IPS DF 4.7 (cell line): ENCODE data around the gene FTO.

Experiments
- DNase-seq: peaks from one replicate; pipeline ENCODE4 v3.0.0-alpha.2; 2013; ENCODE audit warnings: low spot score; ENCODE audit errors: extremely low read depth

FTO gene

DNA sequence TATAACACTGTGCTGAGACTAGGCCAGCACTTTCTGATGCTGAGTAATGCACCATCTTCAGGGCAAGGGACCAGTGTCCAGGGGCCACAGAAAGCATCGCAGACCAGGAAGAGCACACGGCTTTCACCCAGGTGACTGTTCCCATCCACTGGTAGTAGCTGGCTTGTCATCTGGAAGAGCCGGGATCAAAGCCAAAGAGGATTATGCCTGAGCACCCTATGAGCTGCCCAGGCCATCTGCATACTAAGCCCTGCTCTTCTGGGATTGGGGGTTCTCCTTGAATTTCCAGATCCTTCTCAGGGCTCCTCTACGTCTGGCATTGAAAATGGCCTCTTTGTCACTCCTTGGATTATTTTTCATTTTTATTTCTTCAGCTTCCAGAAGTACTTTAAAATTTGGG, 441.9 kb downstream of the FTO start:
- no peak for DNase-seq

DNA sequence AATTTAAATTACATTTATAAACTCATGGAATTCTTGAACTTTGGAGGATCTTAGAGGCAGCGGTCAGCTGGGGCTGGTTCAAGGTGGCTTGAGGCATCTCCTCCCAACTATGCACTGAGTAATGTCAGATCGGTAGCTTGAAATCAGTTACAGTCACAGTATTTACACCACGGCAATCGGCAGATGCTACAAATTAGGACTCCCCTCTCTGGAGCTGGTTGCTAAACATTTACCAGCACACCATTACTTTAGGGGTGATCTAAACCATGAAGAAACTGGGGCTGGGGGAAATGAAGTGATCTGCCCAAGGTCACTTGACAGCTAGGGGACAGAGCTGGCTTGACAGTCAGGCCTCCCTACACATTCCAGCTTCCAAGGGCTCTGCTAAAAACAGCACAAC, 445.0 kb downstream of the FTO start:
- DNase-seq, result no peak

DNA sequence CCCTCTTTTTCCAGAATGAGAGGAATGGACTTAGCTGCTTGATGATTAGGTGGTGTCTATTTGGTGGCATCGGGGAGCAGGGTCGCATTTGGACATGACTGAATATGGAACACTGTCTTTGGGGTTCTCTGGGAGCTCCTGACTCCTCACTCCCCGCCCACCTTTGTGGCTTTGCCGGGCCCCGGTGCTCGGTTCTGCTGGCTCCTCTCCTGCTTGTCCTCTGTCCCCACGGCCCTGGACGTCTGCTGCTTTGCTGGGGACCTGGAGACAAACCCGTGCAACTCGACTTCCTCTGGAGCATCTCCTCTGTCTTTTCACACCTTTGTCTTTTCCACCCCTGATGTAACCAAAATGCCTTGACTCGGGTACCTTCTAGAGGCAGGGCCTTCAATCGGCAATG, 446.9 kb downstream of the FTO start:
- no peak for DNase-seq

GRCh38 chr16:54152362-54153239, 448.6 kb downstream of the FTO start:
- no peak for DNase-seq

DNA sequence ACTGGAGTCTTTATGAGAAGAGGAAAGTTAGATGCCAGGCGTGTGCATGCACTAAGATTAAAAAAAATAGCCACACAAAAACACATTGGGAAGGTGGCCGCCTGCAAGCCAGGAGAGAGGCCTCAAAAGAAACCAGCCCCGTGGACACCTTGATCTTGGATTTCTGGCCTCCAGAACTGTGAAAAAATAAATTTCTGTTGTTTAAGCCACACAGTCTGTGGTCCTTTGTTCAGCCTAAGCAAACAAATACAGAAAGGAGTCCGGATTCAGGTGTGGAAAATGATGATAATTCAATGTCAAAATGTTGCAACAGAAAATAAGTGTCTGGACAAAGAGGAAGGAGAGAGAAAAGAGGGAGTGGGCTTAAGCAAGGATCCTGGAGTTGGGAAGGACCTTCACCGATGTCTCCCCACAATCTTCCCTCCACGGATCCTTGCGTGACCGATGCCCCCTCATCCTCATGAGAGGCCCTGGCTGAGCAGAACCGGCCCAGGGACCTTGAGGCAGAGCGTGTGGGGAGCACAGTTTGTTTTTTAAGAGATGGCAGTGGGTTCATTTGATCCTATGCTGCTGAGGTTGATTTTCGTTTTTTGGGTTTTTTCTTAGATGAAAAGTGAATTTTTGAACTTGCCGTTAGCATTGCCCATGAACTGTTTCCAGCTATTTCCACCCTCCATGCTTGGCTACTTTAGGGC, 449.4 kb downstream of the FTO start:
- DNase-seq, result no peak

DNA sequence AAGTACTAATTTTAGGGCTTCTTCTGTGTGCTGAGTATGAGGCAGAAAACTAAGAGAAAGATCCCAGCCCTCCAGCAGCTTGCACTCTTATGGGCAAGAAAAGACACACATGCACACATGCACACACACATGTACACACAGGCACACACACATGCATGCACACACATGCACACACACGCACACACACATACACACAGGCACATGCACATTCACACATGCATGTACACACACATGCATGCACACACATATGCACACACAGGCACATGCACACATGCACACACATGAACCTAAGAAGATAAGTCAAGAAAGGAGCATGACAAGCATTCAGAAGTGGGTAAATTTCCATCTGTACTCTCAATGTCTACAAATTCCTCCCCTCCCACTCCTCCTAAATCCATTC, 452.4 kb downstream of the FTO start:
- no peak for DNase-seq

DNA sequence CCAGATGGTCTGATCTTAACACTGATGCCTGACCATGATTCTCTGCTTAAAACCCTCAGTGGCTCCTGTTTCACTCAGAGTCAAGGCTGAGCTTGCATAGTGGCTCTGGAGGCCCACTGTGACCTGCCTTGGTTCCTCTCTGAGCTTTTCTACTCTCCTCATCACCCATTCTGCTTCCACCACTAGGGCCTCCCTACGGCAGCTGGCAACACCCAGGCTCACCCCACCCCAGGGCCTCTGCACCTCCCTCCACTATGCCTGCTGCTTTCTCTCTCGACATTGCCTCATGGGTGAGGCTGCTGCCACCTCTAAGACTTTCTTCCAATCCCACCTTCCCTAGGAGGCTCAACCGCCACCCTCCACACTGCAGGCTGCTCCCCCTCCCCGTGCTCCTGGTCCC, 455.0 kb downstream of the FTO start:
- DNase-seq, result no peak

DNA sequence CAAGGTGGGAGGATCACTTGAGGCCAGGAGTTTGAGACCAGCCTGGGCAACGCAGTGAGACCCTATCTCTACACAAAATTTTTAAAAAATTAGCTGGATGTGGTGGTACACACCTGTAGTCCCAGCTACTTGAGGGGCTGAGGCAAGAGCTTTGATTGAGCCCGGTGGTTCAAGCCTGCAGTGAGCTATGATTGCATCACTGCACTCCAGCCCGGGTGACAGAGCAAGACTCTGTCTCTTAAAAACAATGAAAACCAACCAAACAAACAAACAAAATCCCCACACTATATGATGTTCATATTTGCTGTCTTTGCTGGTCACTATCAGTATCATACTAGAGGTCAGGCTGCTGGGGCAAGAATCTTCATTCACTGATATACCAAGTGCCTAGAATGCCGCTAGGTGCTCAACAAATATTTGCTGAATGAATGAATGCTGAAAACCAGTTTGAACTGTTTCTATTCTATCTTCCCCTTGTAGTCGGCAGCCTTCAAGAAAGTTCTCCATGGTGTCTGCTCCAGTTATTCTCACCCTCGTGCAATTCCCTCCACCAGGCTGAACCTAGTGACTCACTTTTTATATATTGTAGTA, 455.6 kb downstream of the FTO start:
- DNase-seq, result no peak

DNA sequence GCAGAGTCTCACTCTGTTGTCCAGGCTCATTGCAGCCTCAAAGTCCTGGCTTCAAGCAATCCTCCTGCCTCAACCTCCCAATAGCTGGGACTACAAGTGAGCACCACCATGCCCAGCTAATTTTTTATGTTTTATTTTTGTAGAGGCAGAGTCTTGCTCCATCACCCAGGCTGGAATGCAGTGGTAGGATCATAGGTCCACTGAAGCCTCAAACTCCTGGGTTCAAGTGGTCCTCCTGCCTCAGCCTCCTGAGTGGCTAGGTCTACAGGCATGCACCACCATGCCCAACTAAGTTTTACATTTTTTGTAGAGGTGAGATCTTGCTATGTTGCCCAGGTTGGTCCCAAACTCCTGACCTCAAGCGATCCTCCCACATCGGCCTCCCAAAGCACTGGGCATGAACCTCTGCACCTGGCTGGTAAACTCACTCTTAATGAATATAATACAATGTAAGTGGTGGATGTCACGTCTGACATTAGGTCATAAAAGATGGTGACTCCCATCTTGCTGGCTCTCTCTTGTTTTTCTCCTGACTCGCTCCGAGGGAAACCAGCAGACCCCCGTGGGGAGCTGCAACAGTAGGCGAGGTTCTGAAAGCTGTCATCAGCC, 456.4 kb downstream of the FTO start:
- no peak for DNase-seq

DNA sequence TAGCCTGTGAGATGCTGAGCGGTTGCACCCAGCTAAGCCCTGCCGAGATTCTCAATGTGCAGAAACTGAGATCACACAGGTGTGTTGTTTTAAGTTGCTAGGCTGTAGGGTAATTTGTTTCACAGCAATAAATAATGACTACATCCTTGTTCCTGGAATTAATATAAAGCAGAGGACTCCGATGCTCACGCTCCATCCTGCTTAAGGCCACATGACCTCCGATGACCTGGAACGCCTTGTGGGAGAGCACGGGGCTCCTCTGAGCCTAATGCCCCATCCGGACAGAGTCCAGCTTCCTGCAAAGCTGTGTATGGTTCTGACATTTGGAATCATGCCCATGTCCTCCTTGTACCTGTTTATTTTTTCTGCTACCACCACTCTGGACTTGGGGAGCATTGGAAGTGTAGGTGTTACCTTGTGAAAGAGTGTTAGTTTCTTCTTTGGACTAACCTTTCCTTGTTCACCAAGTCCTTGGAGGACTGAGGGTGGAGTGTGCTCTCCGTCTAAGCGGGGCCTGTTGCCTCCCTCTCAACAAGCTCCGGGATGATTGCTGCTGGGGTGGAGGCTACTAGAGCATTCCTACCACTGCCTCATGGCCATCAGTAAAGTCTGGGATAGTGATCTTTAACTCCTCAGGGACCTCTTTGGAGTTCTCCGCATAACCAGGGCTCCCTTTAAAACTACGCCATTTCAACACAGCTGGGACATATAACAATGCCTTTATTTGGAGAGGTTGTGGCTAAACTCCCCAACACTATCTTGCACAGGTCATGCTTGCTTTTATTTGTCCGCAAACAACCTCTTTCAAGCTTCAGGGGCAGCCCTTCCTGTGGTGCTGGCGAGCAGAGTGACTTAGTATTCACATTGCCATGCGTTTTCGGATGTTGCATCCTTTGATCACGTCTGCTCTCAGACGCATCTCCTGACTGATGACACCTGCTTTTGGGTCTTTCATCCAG, 457.3 kb downstream of the FTO start:
- DNase-seq, result no peak

GRCh38 chr16:54163197-54163843, 459.4 kb downstream of the FTO start:
- no peak for DNase-seq

- DNase-seq, result no peak
These were observed 460.8 kb downstream of the FTO start for GRCh38 chr16:54164789-54165173.

DNA sequence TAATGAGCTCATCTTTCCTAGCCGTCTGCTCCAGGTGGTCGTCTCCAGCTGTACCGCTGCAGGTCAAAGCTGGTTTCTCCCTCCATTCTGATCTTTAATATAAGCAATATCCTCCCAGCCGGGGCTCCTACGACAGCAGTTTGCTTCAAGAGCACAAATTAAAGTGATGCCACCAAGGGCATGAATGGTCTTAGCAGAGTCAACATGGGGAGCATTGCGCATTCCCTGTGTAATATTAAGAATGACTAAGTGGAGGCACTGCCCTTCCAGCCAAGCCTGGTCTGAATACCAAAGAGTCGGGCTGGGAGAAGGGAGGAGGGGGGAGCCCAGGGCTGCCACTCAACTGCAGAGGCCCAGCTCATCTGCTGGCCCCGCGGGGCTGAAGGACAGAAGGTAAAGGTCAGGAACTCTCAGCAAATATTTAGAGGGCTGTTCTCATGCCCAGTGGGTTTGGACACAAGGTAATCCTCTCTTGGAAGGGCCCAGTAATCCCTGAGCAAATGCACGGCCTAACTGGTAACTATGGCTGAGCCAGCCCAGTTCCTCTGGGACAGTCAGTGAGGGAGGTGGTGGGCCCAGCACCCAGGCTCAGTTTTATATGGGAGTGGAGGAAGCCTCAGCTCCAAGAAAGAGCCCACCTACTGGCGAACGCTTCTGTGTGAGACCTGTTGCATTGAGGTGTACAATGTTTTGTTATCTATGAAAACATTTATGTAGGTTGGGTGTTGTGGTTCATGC, 461.4 kb downstream of the FTO start:
- DNase-seq, result no peak

DNA sequence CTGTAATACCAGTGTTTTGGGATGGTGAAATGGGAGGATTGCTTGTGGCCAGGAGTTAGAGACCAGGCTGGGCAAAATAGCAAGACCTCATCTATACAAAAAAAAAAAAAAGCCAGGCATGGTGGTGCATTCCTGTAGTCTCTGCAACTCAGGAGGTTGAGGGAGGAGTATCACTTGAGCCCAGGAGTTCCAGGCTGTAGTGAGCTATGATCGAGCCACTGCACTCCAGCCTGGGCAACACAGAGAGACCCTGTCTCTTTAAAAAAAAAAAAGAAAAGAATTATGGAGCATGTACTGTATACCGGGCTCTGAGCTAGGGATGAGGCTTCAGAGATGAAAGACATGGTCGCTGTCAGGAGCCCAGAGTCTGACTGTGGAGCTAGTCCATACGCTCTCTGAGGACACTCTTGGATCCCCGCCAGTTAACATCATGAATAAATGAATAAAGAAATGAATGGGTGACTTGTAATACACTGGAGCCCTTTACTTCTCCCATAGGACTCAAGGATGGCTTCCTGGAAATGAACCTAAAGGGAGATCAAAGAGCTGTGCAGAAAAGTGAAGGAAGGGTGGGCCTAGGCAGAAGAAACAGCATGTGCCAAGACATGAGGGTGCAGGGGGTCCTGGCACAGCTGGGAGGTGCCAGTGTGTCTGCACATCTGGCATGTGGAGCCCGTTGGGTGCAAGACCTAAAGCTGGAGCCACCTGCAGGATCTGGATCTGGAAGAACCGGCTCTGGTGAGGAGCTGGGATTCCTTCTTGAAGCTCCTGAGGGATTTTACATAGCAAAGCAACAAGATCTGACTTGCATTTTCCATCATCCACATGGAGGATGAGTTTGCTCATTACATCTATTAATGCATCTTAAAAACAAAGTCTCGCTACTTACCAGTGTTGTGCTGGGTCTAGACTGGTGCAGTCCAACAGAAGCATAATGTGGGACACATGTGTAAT, 462.2 kb downstream of the FTO start:
- DNase-seq, result no peak

DNA sequence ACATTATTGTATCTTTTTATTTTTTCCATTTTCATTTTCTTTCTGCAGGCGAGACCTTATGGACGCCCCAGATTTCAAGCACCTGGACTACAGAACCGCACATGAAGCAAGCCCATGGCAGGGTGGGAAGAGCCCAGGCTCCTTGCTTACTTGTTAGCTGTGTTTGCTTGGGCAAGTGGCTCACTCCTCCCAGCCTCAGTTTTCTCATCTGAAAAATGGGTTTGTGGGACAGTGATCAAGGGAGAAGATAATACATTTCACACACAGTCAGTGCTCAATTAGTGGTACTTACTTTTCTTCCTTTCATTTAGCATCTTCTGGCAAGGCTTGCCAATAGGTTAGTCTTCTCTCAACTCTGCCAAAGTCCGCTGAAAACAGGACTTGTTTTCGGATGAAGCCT, 465.2 kb downstream of the FTO start:
- DNase-seq, result no peak

DNA sequence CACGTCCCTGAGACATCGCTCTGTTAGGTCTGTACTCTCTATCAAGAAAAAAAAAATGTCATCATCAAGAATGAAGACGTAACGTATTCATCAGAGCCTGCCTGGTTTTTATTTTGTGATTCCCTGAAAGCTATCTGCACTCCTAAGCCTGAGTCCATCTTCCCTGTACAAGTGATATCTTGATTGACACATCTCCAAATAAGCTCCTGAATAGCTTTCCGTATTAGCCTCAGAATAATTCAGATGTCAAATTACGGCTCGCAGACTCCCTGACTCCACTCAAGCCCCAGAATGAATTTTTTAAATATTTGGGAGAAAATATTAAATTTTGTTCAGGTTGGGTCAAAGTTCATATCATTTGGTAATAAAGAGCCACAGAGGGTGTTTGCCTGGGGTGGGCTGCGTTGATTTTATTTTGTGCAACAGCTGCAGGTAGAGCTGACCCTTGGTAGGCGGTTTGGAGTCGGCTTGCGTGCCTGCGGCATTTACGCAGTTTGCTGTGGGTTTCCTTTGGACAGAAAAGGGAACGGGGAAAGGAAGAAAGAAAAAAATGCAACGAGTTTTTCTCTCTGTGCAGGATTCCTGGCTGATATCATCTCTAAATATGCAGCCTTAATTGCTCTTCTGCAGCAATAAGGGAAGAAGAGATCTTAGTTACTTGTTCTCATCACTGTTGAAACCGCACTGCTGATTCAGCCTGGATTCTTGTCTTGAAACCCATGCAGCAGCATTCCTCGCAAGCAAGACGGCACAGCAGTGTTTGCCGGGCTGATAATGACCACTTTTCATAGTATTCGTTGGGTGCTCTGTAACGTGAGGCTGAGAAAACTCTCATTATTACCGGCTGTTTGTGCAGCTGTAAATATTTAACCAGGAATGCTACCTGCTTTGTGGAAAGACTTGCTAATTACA, 467.9 kb downstream of the FTO start:
- no peak for DNase-seq

- DNase-seq, result no peak
These were observed 469.5 kb downstream of the FTO start for GRCh38 chr16:54173490-54173889.

GRCh38 chr16:54174201-54174600, 470.2 kb downstream of the FTO start:
- no peak for DNase-seq
